Cardiac fibroblast (primary cell): Measurements from ENCODE around the gene STH.
"Not testable (repeated sequence)": the region's sequence is repeated elsewhere in the genome, so short reads cannot be mapped to it uniquely, and the experiment has no call there.

Experiments used
- DNase-seq, 2 donors: peaks; one replicate each; pipeline versions ENCODE4 v3.0.0 to v3.0.0-alpha.2; 2010; ENCODE audit warnings: low read depth in 2 of 2
- H3K4me3 ChIP-seq, 2 donors: replicated peaks in 1 of 2; 1 replicate in 1 of 2; 2 replicates in 1 of 2; pipeline ENCODE4 v1.5.1; 2011; ENCODE audit warnings: low read depth in 2 of 2, low read length in 2 of 2, mild to moderate bottlenecking in 2 of 2, moderate library complexity in 1 of 2
- TF ChIP-seq, protein P1 (sequence below): IDR thresholded peaks from one replicate; pipeline ENCODE4 v1.5.1; 2011; ENCODE audit warnings: low read depth, mild to moderate bottlenecking, low read length, inconsistent platforms

Gene STH

DNA sequence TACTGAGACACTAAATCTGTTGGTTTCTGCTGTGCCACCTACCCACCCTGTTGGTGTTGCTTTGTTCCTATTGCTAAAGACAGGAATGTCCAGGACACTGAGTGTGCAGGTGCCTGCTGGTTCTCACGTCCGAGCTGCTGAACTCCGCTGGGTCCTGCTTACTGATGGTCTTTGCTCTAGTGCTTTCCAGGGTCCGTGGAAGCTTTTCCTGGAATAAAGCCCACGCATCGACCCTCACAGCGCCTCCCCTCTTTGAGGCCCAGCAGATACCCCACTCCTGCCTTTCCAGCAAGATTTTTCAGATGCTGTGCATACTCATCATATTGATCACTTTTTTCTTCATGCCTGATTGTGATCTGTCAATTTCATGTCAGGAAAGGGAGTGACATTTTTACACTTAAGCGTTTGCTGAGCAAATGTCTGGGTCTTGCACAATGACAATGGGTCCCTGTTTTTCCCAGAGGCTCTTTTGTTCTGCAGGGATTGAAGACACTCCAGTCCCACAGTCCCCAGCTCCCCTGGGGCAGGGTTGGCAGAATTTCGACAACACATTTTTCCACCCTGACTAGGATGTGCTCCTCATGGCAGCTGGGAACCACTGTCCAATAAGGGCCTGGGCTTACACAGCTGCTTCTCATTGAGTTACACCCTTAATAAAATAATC, 14.6 kb downstream of the STH start:
- DNase-seq, result peak; percentile 22 to 64
- TF ChIP-seq, protein P1, sequence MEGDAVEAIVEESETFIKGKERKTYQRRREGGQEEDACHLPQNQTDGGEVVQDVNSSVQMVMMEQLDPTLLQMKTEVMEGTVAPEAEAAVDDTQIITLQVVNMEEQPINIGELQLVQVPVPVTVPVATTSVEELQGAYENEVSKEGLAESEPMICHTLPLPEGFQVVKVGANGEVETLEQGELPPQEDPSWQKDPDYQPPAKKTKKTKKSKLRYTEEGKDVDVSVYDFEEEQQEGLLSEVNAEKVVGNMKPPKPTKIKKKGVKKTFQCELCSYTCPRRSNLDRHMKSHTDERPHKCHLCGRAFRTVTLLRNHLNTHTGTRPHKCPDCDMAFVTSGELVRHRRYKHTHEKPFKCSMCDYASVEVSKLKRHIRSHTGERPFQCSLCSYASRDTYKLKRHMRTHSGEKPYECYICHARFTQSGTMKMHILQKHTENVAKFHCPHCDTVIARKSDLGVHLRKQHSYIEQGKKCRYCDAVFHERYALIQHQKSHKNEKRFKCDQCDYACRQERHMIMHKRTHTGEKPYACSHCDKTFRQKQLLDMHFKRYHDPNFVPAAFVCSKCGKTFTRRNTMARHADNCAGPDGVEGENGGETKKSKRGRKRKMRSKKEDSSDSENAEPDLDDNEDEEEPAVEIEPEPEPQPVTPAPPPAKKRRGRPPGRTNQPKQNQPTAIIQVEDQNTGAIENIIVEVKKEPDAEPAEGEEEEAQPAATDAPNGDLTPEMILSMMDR, result no peak
- H3K4me3 ChIP-seq, result no peak overlapping the region

- not testable (repeated sequence) for DNase-seq
These were observed 20.4 kb downstream of the STH start for GRCh38 chr17:46019408-46019925.

DNA sequence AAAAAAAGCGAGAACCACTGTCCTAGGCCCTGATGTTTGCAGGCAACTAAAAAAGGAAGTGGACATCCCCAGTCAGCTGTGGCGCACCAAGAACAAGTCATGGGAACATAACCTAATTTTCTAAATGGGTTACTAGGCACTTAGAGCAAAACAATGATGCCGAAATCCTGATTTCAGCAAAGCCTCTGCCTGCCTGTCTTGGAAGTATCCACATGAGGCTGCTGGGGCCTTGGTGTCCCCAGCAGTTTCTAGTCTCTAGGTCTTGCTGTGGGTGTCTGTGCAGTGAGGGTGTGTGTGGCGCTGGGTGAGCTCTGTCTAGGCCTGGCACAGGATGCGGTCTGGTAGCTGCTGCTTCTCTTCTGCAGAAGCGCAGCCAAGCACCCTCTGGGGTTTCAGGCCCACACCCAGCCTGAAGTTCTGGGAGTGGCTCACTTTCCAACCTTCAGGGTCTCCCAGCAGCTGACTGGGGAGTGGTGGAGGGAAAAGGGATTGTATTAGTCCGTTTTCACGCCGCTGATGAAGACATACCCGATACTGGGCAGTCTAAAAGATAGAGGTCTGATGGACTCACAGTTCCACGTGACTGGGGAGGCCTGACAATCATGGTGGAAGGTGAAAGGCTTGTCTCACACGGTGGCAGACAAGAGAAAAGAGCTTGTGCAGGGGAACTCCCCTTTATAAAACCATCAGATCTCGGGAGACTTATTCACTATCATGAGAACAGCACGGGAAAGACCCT, 21.1 kb downstream of the STH start:
- no peak overlapping the region for H3K4me3 ChIP-seq
- DNase-seq, result no peak
- TF ChIP-seq, protein P1, result no peak

More at GRCh38 chr17:46019408-46019925, 20.4 kb downstream of the STH start:
- not testable (repeated sequence) for H3K4me3 ChIP-seq

- H3K4me3 ChIP-seq, result no peak overlapping the region
- DNase-seq, result no peak
- TF ChIP-seq, protein P1, result no peak
These were observed 21.9 kb downstream of the STH start for GRCh38 chr17:46020998-46021397.

GRCh38 chr17:46023366-46023765, 24.3 kb downstream of the STH start:
- not testable (repeated sequence) for H3K4me3 ChIP-seq, DNase-seq

DNA sequence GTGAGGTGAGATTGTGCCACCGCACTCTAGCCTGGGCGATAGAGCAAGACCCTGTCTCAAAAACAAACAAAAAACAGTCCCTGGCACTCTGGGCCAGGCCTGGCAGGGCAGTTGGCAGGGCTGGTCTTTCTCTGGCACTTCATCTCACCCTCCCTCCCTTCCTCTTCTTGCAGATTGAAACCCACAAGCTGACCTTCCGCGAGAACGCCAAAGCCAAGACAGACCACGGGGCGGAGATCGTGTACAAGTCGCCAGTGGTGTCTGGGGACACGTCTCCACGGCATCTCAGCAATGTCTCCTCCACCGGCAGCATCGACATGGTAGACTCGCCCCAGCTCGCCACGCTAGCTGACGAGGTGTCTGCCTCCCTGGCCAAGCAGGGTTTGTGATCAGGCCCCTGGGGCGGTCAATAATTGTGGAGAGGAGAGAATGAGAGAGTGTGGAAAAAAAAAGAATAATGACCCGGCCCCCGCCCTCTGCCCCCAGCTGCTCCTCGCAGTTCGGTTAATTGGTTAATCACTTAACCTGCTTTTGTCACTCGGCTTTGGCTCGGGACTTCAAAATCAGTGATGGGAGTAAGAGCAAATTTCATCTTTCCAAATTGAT, 24.8 kb downstream of the STH start:
- TF ChIP-seq, protein P1, result no peak
- H3K4me3 ChIP-seq, result no peak overlapping the region
- DNase-seq, result no peak

DNA sequence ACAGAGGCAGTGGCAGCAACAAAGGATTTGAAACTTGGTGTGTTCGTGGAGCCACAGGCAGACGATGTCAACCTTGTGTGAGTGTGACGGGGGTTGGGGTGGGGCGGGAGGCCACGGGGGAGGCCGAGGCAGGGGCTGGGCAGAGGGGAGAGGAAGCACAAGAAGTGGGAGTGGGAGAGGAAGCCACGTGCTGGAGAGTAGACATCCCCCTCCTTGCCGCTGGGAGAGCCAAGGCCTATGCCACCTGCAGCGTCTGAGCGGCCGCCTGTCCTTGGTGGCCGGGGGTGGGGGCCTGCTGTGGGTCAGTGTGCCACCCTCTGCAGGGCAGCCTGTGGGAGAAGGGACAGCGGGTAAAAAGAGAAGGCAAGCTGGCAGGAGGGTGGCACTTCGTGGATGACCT, 25.5 kb downstream of the STH start:
- TF ChIP-seq, protein P1, result no peak
- DNase-seq, result no peak
- no peak overlapping the region for H3K4me3 ChIP-seq
